K562 (cell line): ENCODE results near the gene HSPA1L. TPM values are rescaled to one million over a fixed set of nuclear protein-coding genes. Genes with fewer than 3 reads are reported as not detected.

ENCODE experiments used
- CEBPZ ChIP-seq: fragments of 150-350 bp; IDR thresholded peaks from 2 replicates; pipeline ENCODE4 v1.6.1; 2014; ENCODE audit warnings: low read depth, mild to moderate bottlenecking, low read length, borderline replicate concordance
- DNMT1 ChIP-seq: fragments of 450-650 bp; IDR thresholded peaks from 2 replicates; pipeline ENCODE4 v1.6.1; 2016; ENCODE audit warnings: antibody characterized with exemption, mild to moderate bottlenecking
- ETV1 ChIP-seq: fragments of 450-650 bp; conservative IDR thresholded peaks from 2 replicates; pipeline ENCODE4 v1.6.1; 2016; ENCODE audit warnings: missing genetic modification characterization, control low read depth, low read depth, missing compliant biosample characterization
- FOXJ2 ChIP-seq: fragments of 200-800 bp; sonication (Bioruptor generic); IDR thresholded peaks from 2 replicates; pipeline ENCODE4 v1.6.1; 2016; ENCODE audit warnings: missing genetic modification characterization, missing compliant biosample characterization
- MAFK ChIP-seq: IDR thresholded peaks from 2 replicates; pipeline ENCODE4 v1.6.1; 2011; ENCODE audit warnings: low read length, improper control_type of control experiment
- NBN ChIP-seq: fragments of 450-650 bp; IDR thresholded peaks from 2 replicates; pipeline ENCODE4 v1.6.1; 2016; ENCODE audit warnings: low read depth, mild to moderate bottlenecking
- TFAP4 ChIP-seq: sonication (generic); formaldehyde crosslinking; IDR thresholded peaks from 2 replicates; pipeline ENCODE4 v1.8.0; 2022; ENCODE audit warnings: missing genetic modification reagents, mild to moderate bottlenecking, moderate library complexity, borderline replicate concordance
- polyA plus RNA-seq, 8 experiments: library from polyadenylated mRNA; depleted of rRNA in 4 of 8; stranded (reverse) in 5 of 8; unstranded in 3 of 8; fragments of >200 nt; fragmentation: Nextera tagmentation in 2 of 8; fragmentation: Illumina TruSeq in 1 of 8; extraction: Ambion mirVana in 2 of 8; extraction: Trizol in 1 of 8; gene quantifications; 2 replicates each; pipeline versions ENCODE4 v1.2.1 to v1.2.3, GENCODE V29; 2011 to 2014; ENCODE audit warnings: inconsistent platforms in 1 of 8, missing spikeins in 1 of 8
- total RNA-seq, 7 experiments: library from RNA; depleted of rRNA in 6 of 7; stranded (reverse); fragments of >200 nt in 6 of 7; fragmentation: Illumina TruSeq in 2 of 7; extraction: Trizol in 2 of 7; gene quantifications; 2 replicates each; pipeline versions ENCODE4 v1.2.1 to v1.2.3, GENCODE V29; 2011 to 2021; ENCODE audit warnings: low replicate concordance in 1 of 7

HSPA1L gene
- total and polyA plus RNA-seq, 9 of the 15 experiments (the other 6 are each of a cell fraction or from before 2014, with no cell fraction given): 0.14 to 2.1 (median 1.3) TPM

GRCh38 chr6:31791324-31792089 is 23.6 kb downstream of the HSPA1L start (continued):
- 0 out of 2 replicates have a peak, but pooled peaks have one; percentile 58 for TF ChIP-seq NBN
- TF ChIP-seq TFAP4 (CRISPR knock-in tag): peak; percentile 33; the same call in 1 of the 2 replicates
- no peak for TF ChIP-seq FOXJ2 (tag)
- no peak for TF ChIP-seq MAFK
- TF ChIP-seq ETV1 (tag): 0 out of 2 replicates have a peak, but pooled peaks have one; percentile 24
- peak; percentile 37; the same call in 1 of the 2 replicates for TF ChIP-seq CEBPZ
- no peak for TF ChIP-seq DNMT1
